Endothelial cell of umbilical vein (primary cell): ENCODE measurements around the gene RGS10. TPM values are rescaled to one million over a fixed set of nuclear protein-coding genes. Genes with fewer than 3 reads are reported as not detected.
"Not testable (repeated sequence)": the region's sequence is repeated elsewhere in the genome, so short reads cannot be mapped to it uniquely, and the experiment has no call there.

Source experiments
- BruUV-seq: library from RNA; stranded (reverse); fragments of 400-500 nt; replicated peaks from 2 replicates; lab custom pipeline; 2021; lab: Mats Ljungman, UMichigan
- CTCF ChIA-PET: fragments of 300-600, 350-600 bp; sonication (Branson Sonifier 250); formaldehyde crosslinking; loops from one replicate; lab custom pipeline; 2021; ENCODE audit warnings: antibody characterized with exemption, inconsistent platforms; lab: Charles Lee
- POLR2A ChIA-PET: fragments of 300-600, 350-600 bp; sonication (Branson Sonifier 250); formaldehyde crosslinking; loops from one replicate; lab custom pipeline; 2021; ENCODE audit warnings: antibody characterized with exemption, inconsistent platforms; lab: Charles Lee
- DNase-seq: peaks from one replicate; pipeline ENCODE4 v3.0.0-alpha.2; 2011; ENCODE audit warnings: low read depth, low spot score
- FAIRE-seq: peaks from 2 replicates; lab custom pipeline; 2011; peaks lifted over from hg19 to GRCh38; lab: Jason Lieb, UNC
- H2AFZ ChIP-seq: 2 replicates; pipeline ENCODE4 v1.6.0; 2012; ENCODE audit warnings: low read depth, low read length, control low read depth, inconsistent platforms
- H3K27ac ChIP-seq: 2 replicates; pipeline ENCODE4 v1.5.1; 2011; ENCODE audit warnings: low read depth, mild to moderate bottlenecking, control low read depth, low read length, moderate library complexity; ENCODE audit not compliant: insufficient read depth
- H3K27me3 ChIP-seq, 2 experiments: 2 replicates each; pipeline versions ENCODE4 v1.6.0 to v1.6.1; 2011; ENCODE audit warnings: low read length in 2 of 2, mixed read lengths in 1 of 2; ENCODE audit not compliant: control insufficient read depth in 2 of 2, insufficient read depth in 2 of 2
- H3K36me3 ChIP-seq, 2 experiments: 2 replicates in 1 of 2; 3 replicates in 1 of 2; pipeline ENCODE4 v1.5.1; 2011; ENCODE audit warnings: low read length in 2 of 2, mild to moderate bottlenecking in 1 of 2, moderate library complexity in 1 of 2; ENCODE audit not compliant: control insufficient read depth in 2 of 2, insufficient read depth in 2 of 2; ENCODE audit errors: extremely low read depth in 1 of 2
- H3K4me1 ChIP-seq: 3 replicates; pipeline ENCODE4 v1.5.1; 2011; ENCODE audit warnings: mild to moderate bottlenecking, low read length; ENCODE audit not compliant: control insufficient read depth, insufficient read depth; ENCODE audit errors: extremely low read depth
- H3K4me2 ChIP-seq: 2 replicates; pipeline ENCODE4 v1.6.1; 2011; ENCODE audit warnings: low read length, control low read depth, mixed read lengths; ENCODE audit not compliant: insufficient read depth
- H3K4me3 ChIP-seq, 3 experiments: fragments of 200-600 bp in 1 of 3; sonication (generic), shearing (Covaris generic) in 1 of 3; replicated peaks in 1 of 3; 2 replicates each; pipeline ENCODE4 v1.5.1; 2011 to 2016; ENCODE audit warnings: control low read depth in 3 of 3, low read length in 3 of 3, mild to moderate bottlenecking in 2 of 3, inconsistent platforms in 1 of 3, low read depth in 1 of 3, moderate library complexity in 1 of 3; ENCODE audit not compliant: insufficient read depth in 1 of 3
- H3K79me2 ChIP-seq: 2 replicates; pipeline ENCODE4 v1.6.0; 2012; ENCODE audit warnings: low read length, inconsistent platforms; ENCODE audit not compliant: control insufficient read depth, insufficient read depth
- H3K9ac ChIP-seq: replicated peaks from 2 replicates; pipeline ENCODE3; 2011; ENCODE audit warnings: low read length, control low read depth; ENCODE audit not compliant: insufficient read depth; ENCODE audit errors: extremely low read depth
- H3K9me1 ChIP-seq: replicated peaks from 3 replicates; pipeline ENCODE4 v1.6.0; 2011; ENCODE audit warnings: mild to moderate bottlenecking, low read length; ENCODE audit not compliant: control insufficient read depth, insufficient read depth; ENCODE audit errors: extremely low read depth
- H3K9me3 ChIP-seq: replicated peaks from 2 replicates; pipeline ENCODE4 v1.5.1; 2012; ENCODE audit warnings: low read length, inconsistent platforms; ENCODE audit not compliant: control insufficient read depth, insufficient read depth
- H4K20me1 ChIP-seq: replicated peaks from 2 replicates; pipeline ENCODE3; 2011; ENCODE audit warnings: mild to moderate bottlenecking, low read length; ENCODE audit not compliant: control insufficient read depth, insufficient read depth; ENCODE audit errors: extremely low read depth
- JUN ChIP-seq: IDR thresholded peaks from 2 replicates; pipeline ENCODE4 v1.6.1; 2011; ENCODE audit warnings: borderline replicate concordance, low read depth; ENCODE audit not compliant: insufficient read length, insufficient read depth
- dilution Hi-C: fragments of 300-500 bp; cut with MboI; formaldehyde crosslinking; loops from one replicate; pipeline ENCODE4 v1.15.0; 2019; ENCODE audit warnings: low sequenced_read_pairs; ENCODE audit not compliant: extremely low pct_ligation_motif_present
- intact Hi-C: fragments of 100-400 bp; cut with micrococcal nuclease; formaldehyde crosslinking; loops from one replicate; pipeline ENCODE4 v1.10.0; 2022
- polyA plus RNA-seq, 4 experiments: library from polyadenylated mRNA; depleted of rRNA in 3 of 4; stranded (reverse) in 3 of 4; unstranded in 1 of 4; fragments of >200 nt; gene quantifications; 2 replicates each; pipeline versions ENCODE4 v1.2.1 to v1.2.3, GENCODE V29; 2011 to 2012; ENCODE audit warnings: missing spikeins in 1 of 4
- total RNA-seq: library from RNA; stranded (reverse); gene quantifications from 2 replicates; pipeline ENCODE4 v1.2.3, GENCODE V29; 2021

The RGS10 gene
- total and polyA plus RNA-seq, 2 donors (not counting 3 experiments of a cell fraction or from before 2014, with no cell fraction given), result 7.8 to 22.4 TPM

DNA sequence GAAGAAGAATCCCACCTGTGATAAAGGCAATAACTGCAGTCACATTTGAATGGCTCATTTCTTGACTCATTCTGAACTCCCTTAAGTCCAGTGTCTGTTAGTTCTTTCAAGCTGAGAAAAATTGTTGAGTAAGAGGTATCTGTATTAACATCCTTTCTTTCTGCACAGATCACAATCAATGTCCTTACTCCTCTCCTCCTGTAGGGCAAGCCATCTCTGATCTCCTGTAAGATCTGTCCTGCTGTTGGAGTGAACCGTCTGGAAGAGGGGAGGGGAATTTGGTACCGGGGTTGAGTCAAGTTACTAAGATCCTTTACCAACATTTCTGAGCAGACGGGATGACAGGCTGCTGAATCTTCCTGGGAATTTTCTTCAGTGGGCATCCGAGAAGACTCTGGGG lies 19.6 kb upstream of the RGS10 start:
- Histone ChIP-seq H3K9ac (no peak overlapping the region), H3K4me2 (no peak overlapping the region), H3K27me3 (no peaks in the 10 kb centered on the region), H3K79me2 (no peaks in the 10 kb centered on the region), H3K9me1 (no peaks in the 10 kb centered on the region), H2AFZ (no peak overlapping the region), H3K4me3 (no peak overlapping the region), H3K4me1 (no peaks in the 10 kb centered on the region), H3K27ac (no peak overlapping the region), H3K9me3 (no peaks in the 10 kb centered on the region), H4K20me1 (no peaks in the 10 kb centered on the region), H3K36me3 (no peaks in the 10 kb centered on the region)
- intact Hi-C loops (no loop called here), dilution Hi-C loops (no loop called here)
- no peak for DNase-seq
- ChIA-PET CTCF (no interaction called here), POLR2A (no interaction called here)
- FAIRE-seq, result no peak
- BruUV-seq, result no TSS peak
- no peak for TF ChIP-seq JUN

DNA sequence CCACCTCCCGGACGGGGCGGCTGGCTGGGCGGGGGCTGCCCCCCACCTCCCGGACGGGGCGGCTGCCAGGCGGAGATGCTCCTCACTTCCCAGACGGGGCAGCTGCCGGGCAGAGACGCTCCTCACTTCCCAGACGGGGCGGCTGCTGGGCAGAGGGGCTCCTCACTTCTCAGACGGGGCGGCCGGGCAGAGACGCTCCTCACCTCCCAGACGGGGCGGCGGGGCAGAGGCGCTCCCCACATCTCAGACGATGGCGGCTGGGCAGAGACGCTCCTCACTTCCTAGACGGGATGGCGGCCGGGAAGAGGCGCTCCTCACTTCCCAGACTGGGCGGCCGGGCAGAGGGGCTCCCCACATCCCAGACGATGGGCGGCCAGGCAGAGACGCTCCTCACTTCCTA lies 17.0 kb upstream of the RGS10 start:
- CTCF ChIA-PET, H3K4me2 ChIP-seq, POLR2A ChIA-PET, H3K9ac ChIP-seq, H3K36me3 ChIP-seq, H3K79me2 ChIP-seq, intact Hi-C loops, H2AFZ ChIP-seq, H4K20me1 ChIP-seq, dilution Hi-C loops, H3K27ac ChIP-seq, BruUV-seq, H3K4me1 ChIP-seq, DNase-seq, H3K9me3 ChIP-seq, H3K9me1 ChIP-seq, H3K27me3 ChIP-seq, H3K4me3 ChIP-seq, FAIRE-seq: not testable (repeated sequence)

DNA sequence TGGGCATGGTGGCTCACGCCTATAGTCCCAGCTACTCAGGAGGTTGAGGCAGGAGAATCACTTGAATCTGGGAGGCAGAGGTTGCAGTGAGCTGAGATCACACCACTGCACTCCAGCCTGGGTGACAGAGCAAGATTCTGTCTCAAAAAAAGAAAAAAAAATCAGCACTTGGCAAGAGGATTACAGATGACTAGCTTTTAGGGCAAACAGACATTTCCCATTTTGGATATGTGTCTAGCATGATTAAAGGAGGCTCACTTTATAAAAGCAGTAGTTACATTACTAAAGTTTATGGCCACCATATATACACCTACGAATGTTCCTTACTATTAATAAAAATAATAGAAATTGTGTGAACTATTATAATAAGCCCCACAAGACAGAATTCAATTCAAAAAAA lies 13.6 kb upstream of the RGS10 start:
- H3K36me3 ChIP-seq, H3K9ac ChIP-seq, H4K20me1 ChIP-seq, H3K4me2 ChIP-seq, DNase-seq, FAIRE-seq, H3K9me1 ChIP-seq, dilution Hi-C loops, H3K4me3 ChIP-seq, BruUV-seq, H3K27me3 ChIP-seq, H2AFZ ChIP-seq, H3K9me3 ChIP-seq, H3K27ac ChIP-seq, H3K79me2 ChIP-seq, POLR2A ChIA-PET, intact Hi-C loops, H3K4me1 ChIP-seq: not testable (repeated sequence)
- CTCF ChIA-PET, result interaction anchor here (1.0 to 1.7 kb wide), 2 partner anchors 13 to 379 kb away, joined by 3 to 4 read pairs; partner anchors contain the start of gene RGS10
